ENCODE data around the gene ZNF12.
"Not testable (repeated sequence)": the region's sequence is repeated elsewhere in the genome, so short reads cannot be mapped to it uniquely, and the experiment has no call there.

Gene ZNF12

DNA sequence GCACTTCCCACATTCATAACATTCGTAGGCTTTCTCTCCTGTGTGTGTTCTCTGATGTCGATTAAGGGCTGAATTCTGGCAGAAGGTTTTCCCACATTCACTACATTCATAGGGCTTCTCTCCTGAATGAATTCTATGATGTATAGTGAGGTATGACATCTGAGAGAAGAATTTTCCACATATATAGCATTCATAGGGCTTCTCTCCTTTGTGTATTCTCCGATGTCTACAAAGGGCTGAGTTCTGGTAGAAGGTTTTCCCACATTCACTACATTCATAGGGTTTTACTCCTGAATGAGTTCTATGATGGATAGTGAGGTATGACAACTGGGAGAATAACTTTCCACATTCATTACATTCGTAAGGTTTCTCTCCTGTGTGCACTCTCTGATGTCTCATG, 15.6 kb downstream of the ZNF12 start:
- DNase-seq, result no peak

DNA sequence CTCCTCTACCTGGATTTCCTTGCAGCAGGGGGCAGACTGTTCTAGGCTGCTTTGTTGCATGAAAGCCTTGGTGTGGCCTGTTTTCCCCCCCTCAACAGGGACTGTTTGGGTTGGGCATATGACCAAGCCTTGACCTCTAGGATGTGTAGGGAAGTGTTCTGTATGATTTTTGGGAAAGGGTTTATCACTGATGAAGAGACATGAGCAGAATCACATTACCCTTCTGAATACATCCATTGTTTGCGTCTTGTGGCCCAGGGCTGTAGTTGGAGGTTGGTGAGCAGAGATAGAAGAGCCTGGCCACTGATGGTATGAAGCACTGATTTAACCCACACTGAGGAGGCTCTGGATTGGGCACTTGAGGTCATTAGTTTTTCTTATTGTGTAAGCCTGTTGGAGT, 26.6 kb downstream of the ZNF12 start:
- no peak for DNase-seq

DNA sequence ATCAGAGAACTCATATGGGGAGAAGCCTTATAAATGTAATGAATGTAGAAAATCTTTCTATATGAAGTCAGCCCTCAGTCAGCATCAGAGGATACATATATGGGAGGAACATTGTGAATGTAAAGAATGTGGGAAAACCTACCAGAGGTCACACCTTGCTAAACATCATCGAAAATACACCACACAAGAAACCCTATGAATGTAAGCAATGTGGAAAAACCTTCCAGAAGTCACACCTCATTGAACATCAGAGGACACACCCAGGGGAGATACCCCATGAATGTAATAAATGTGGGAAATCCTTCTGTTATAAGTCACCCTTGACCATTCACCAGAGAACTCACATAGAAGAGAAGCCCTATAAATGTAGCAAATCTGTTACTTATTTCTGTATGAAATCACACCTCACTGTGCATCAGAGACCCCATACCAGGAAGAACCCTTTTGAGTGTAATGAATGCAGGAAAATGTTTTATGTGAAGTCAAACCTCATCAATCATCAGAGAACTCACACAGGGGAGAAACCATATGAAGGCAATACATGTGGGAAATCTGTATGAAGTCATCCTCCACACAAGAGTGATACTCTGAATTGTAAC, 30.8 kb downstream of the ZNF12 start:
- DNase-seq, result no peak

- not testable (repeated sequence) for DNase-seq
These were observed 35.9 kb downstream of the ZNF12 start for GRCh38 chr7:6670851-6671250.

DNA sequence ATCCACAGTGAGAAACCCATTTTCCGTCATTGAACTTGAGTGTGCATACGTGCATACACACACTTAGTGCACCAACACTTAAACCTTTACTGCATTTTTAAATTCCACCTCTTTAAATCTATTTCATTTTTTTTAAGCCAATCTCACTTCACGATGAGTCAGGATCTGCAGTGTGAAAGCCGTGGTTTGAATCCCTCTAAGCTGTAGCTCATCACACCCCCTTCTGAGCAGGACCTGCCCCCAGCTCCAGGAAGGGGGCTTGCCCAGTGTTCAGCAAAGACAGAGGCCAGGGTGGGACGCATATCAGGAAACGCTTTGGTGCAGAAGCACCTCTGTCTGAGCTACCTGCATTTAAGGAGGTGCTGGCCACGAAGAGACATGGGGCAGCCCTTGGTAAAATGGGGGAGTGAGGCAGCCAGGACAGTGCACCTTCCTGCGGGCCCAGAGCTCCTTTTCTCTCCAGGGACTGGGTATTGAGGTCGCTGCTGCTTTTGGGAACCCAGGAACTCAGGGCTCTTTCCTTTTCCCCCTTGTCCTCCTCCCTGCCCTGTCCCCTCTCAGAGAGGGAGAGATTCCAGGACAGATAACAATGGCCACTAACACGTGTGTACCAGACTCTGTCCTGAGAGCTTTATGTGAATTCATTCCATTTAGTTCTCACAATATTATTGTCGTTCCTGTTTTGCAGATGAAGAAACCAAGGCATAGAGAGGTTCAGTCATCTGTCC, 48.0 kb downstream of the ZNF12 start:
- DNase-seq, result no peak

DNA sequence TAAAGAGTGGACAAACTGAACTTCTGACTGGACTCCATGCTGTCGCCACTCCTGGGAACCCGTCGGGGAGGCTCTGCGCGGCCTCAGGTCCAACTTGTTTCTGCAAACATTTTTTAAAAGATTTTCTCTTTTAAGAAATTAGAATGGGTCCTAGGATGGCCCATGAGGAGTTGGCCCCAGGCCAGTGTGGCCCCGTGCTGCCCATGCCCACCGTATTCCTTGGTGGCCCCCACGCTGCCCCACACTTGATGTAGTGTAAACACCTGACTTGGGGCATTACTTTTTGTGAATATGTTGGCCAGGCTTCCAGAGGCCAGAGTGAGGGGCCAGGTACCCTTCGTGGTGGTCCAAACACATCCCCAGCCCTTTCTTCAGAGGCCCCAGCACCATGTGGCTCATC, 50.3 kb downstream of the ZNF12 start:
- DNase-seq, result no peak

DNA sequence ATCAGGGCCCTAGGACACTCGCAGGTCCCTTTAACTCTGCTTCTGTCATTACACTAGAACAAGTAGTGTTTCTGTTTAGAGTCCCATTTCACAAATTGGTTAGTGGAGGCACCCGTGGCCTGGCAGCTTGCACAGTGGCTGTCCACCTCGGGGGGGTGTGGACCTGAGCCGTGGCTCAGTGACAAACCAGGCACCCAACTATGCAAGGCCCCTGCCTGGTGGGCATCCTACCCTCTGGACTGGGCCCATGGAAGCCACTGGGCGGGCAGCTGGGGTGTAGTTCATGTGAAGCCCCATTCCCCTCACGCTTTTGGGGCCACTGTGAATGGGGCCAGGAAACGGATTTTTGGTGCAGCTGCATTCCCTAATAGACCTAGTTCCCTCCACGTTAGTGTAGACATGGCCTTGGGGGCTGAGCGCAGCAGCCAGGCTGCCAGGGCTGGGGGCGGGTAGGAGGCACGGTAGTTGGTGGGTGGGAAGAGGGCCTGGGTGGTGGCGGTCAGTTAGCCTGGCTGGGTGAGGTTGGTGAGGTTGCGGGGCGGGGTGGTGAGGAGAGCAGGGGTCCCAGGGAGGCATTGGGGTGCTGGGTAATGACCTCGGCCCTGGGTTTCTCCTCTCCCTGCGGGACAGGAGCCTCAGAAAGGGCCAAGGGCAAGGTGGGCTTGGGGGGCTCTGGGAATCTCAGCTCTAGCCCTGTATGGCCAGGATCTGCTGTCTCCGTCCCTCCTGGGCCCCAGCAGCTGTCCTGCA, 50.9 kb downstream of the ZNF12 start:
- no peak for DNase-seq

DNA sequence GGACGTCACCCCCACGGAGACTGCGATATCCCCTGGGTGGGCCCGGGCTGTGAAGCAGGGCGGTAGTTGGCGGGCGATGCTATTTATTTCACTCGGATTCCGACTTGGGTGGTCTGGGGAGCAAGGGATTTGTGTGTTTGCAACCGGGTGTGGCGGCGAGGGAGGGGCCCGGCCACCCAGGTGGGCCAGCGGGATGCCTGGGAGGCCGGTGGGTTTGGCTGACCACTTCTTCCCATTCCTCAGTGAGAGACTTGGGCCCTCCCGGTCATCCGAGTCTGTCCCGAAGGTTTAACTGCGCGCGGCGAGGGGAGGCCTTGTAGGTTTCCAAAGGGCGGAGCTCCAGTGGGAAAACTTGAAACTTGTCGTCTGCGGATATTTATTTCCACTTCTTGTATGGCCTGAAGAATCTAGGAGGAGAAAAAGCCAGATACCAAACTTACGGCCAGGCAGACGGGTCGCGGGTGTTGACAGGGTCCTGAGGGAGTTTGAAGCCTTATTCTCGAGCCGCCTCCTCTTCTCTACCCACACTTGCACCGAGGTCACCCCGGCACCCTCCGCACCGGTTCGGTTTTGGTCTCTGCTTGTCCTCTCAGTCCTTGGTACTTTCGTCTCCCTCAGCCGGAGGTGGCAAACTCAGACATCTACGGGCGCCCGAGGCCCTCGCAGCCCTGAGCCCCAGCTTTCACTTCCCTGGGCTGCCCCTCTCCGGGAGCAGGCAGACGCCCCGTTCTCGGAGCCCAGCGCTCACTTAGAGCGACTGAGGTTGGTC, 51.7 kb downstream of the ZNF12 start:
- no peak for DNase-seq

GRCh38 chr7:6654113-6654841, 52.5 kb downstream of the ZNF12 start:
- DNase-seq, result no peak

DNA sequence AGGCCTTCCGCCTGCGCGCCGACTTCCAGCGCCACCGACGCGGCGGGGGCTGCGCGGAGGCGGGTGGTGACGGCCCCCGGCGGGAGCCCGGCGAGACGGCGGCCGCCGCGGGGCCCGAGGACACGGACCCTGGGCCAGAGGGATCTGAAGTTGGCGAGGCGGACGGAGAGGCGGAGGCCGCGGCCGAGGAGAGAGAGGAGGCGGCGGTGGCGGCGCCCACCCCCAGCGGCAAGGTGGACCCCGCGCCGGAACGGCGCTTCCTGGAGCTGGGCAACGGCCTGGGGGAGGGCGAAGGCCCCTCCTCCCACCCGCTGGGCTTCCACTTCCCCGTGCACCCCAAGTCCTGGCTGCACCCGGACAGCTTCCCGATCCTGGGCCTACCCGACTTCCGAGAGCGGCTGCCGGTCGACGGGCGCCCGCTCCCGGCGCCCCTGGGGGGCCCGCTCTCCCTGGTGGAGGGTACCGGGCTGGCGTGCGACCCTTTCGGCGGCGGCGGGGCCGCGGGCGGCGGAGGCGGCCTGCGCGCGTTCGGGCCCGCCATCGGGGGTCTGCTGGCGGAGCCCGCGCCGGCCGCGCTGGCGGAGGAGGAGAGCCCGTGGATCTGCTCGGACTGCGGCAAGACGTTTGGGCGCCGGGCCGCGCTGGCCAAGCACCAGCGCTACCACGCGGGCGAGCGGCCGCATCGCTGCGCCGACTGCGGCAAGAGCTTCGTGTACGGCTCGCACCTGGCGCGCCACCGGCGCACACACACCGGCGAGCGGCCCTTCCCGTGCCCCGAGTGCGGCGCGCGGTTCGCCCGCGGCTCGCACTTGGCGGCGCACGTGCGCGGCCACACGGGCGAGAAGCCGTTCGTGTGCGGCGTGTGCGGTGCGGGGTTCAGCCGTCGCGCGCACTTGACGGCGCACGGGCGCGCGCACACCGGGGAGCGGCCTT, 53.4 kb downstream of the ZNF12 start:
- no peak for DNase-seq

GRCh38 chr7:6652446-6653011, 54.2 kb downstream of the ZNF12 start:
- no peak for DNase-seq

- no peak for DNase-seq
These were observed 54.8 kb downstream of the ZNF12 start for GRCh38 chr7:6651851-6652445.

DNA sequence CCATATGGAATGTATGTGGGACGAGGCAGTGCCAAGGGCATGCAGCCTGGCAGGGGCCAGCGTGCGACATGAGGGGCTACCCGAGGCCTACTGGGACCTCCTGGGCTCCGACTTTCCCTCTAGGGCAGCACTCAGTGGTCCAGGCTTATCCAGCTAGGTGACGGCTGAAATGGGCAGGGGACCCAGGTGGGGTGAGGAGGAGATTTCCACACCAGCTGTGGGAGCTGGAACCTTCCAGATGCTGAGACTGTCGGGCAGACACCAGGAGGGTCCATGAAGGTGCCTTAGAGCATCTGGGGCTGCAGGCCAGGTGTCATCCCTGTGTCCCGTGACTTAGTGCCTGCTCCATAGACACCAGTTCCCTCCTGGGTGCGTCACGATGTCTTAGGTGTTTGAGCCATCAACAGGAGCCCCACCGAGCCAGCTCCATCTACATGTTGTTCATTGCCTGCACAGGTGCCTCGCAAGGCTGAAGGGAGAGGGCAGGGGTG, 56.2 kb downstream of the ZNF12 start:
- DNase-seq, result no peak

- DNase-seq, result no peak
These were observed 56.7 kb downstream of the ZNF12 start for GRCh38 chr7:6650086-6650485.

DNA sequence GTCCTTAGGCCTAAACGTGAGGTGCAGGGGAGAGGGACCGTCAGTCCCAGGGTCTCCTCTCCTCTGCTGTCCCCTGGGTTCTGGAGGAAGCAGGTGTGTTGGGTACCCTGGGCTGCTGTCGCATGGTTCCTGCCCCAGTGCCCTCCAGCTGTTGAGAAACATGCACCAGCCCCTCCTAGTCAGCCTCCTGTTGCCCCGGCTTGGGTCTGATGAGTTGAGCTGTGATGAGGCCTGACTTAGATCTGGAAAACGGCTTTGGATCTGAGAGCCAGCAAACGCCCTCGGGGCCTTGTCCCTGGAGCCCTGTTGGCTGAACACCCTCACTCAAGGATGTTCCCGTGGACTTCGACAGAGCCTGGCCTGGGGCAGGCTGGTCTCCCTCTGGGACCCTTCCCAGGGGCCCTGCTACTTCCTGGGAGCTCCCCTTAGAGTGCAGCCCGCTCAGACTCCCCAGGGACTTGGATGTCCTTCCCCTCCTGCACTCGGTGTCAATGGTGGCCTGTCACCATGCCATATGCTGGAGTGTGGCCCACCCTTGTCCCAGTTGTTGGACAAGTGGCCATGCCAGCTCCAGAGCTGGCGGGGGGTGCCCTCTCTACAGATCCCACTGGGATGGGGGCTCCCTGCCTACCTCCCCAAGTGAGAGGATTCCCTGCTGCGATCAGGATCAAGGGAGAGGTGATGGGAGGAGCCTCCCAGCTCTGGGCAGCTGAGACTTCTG, 57.3 kb downstream of the ZNF12 start:
- no peak for DNase-seq

GRCh38 chr7:6648815-6649104, 58.0 kb downstream of the ZNF12 start:
- no peak for DNase-seq

- DNase-seq, result no peak
These were observed 58.5 kb downstream of the ZNF12 start for GRCh38 chr7:6648066-6648814.

- DNase-seq, result no peak
These were observed 59.2 kb downstream of the ZNF12 start for GRCh38 chr7:6647541-6647940.

GRCh38 chr7:6647080-6647479, 59.7 kb downstream of the ZNF12 start:
- no peak for DNase-seq

All from stimulated activated CD4-positive, alpha-beta T cell treated with anti-CD3 and anti-CD28 coated beads, Interleukin-15, amount 100 ng/mL, for 24 hours (primary cell).